Muscle of back (tissue), 11 donors: Measurements from ENCODE around the gene COL5A1. TPM values are rescaled to one million over a fixed set of nuclear protein-coding genes. Genes with fewer than 3 reads are reported as not detected.
"Not testable (repeated sequence)": the region's sequence is repeated elsewhere in the genome, so short reads cannot be mapped to it uniquely, and the experiment has no call there.

Experiments used
- DNase-seq, 3 donors: peaks; one replicate each; pipeline versions ENCODE4 v3.0.0 to v3.0.0-alpha.2; 2013
- polyA plus RNA-seq, 10 donors: library from polyadenylated mRNA; unstranded; fragments of 120-200 nt; gene quantifications; one replicate each; pipeline ENCODE4 v1.2.1, GENCODE V29; 2013; ENCODE audit not compliant: insufficient read length in 10 of 10

Gene COL5A1
- polyA plus RNA-seq, 10 donors, result 413 to 997 (median 534) TPM

- no peak for DNase-seq
Measured at GRCh38 chr9:134671341-134672113, 29.9 kb downstream of the COL5A1 start.

- DNase-seq, result no peak
Measured at GRCh38 chr9:134676361-134676760, 34.8 kb downstream of the COL5A1 start.

DNA sequence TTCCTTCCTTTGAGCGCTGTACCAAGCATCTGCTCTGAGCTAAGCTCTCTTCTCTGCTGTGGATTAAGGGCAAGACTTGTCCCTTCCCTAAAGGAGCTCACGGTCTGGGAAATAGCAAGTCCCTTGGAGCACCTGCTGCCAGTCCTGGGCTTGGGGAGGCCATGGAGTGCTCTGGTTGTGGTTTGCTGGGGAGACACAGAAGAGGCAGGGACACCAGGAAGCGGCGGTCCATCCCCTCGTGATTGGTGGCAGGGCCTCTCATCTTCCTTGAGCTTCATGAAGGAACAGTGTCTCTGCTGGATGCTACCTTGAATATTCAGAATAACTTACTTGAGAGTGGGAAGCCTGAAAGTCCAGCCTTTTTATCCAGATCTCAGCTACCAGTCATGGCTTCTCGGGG, 35.3 kb downstream of the COL5A1 start:
- DNase-seq, result no peak

GRCh38 chr9:134677743-134678142, 36.1 kb downstream of the COL5A1 start:
- DNase-seq, result no peak

GRCh38 chr9:134678206-134678605, 36.6 kb downstream of the COL5A1 start:
- no peak for DNase-seq

- no peak for DNase-seq
Measured at GRCh38 chr9:134678666-134679443, 37.3 kb downstream of the COL5A1 start.

GRCh38 chr9:134679616-134680392, 38.2 kb downstream of the COL5A1 start:
- no peak for DNase-seq

DNA sequence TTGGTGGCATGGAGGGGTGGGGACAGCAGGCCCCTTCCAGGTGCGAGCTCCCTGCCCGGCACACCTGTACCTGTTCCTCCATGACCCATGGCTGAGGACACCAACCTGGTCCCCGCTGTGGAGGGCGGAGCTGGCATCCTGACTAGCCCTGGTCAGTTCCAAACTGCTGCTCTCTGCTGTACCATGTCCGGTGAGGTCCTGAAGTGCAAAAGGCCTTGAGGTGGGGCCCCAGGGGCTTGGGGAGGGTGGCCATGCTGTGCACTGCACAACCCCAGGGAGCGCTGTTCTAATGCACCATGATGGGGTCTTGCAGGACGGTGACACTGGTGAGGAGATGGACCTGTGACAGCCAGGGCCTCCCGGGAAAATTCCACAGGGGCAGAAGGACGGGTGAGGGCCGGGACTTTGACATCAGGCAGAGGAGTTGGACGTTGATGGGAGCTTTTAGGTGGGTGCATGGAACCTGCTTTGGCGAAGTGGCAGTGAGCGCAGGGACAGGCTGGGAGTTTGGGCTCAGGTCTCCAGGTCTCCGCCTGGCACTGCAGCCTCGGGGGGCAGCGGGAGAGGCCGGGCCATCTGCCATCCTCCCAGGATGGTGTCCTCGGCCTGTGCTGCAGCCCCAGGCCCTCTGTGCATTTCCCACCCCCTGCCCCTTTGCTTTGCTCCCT, 38.9 kb downstream of the COL5A1 start:
- DNase-seq, result no peak

- DNase-seq, result peak in 2 of 3 donors; percentile 57 to 75
Measured at GRCh38 chr9:134681061-134681661, 39.6 kb downstream of the COL5A1 start.

DNA sequence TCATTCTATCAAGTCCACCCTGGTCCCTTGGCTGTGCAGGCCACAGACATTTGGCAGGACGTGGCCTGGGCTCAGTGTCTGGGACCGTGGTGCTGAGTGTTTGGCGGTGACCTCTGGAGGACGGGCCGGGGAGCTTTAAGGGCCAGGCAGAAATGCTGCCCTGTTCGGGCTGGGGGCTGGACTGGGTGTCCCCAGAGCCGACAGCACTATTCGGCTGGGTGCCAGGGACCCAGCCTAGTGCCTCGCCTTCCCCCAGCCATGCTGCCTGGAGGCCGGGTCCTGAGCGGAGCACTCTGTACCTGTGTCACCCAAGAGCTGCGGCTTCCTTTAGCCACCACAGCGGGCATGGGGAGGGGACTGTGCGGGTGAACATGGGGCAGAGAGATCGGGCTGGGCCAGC, 40.4 kb downstream of the COL5A1 start:
- DNase-seq, result no peak

- DNase-seq, result no peak
Measured at GRCh38 chr9:134682651-134683364, 41.2 kb downstream of the COL5A1 start.

GRCh38 chr9:134683714-134684374, 42.2 kb downstream of the COL5A1 start:
- DNase-seq, result no peak

DNA sequence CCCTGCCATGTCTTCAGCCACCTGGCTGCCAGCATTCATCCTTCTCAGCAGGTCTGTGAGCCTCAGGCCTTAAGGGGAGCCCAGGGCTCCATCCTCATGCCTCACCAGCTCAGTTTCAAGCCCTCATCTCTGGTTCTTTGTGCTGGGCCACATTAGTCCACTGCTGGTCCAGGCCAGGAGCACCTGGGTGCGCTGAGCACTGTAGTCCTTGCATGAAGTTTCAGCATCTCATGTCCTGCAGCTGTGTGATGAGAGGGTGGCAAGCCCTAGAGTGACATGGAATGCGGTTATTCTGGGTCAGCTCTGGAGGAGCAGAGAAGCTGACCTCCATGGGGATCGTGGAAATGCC, 42.7 kb downstream of the COL5A1 start:
- no peak for DNase-seq

GRCh38 chr9:134684941-134685340, 43.3 kb downstream of the COL5A1 start:
- not testable (repeated sequence) for DNase-seq

DNA sequence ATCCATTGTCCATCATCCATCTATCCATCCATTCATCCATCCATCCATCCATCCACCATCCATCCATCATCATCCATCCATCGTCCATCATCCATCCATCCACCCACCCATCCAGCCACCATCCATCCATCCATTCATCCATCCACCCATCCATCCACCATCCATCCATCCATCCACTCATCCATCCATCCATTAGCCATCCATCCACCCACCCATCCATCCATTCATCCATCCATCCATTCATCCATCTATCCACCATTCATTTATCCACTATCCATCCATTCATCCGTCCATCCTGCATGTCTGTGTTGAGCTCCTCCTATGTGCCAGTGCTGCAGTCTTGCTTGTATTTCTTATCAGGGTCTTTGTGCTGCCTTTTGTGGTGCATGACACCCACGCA, 44.2 kb downstream of the COL5A1 start:
- DNase-seq, result no peak

DNA sequence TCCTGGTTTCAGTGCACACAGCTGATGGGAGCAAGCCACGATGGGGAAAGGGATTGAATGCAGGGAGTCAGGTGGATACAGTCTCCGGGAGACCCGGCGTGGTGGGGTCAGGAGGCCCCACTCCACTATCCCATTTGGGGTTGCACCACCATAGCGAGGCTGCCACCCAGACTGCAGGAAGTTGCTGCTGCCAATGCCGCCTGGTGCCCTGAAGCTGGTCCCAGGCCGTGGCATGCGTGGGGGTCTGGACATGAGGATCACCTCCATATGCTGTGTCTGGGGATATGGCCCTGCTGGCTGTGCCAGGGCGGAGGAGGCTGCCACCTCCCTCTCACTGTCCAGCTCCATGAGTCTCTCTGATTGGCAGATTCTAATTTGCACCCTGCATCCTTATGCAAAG, 45.3 kb downstream of the COL5A1 start:
- no peak for DNase-seq

DNA sequence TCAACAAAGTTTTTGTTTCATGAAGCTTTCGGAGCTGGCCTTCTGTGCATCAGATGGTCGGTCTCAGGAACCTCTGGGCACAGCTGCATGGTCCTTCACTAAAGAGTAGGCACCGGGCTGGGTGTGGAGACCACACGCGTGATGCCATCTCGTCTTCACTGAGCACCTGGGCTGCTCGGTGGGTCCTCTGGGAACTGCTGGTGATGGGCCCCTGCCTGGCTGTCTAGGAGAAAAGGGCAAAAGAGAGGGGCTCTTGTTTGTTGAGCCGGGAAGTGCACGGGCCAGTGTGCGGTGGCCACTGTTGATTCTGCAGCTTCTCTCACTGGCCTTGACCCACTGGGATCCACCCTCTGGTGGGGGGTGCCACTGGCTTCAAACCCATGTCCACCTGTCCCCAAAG, 46.0 kb downstream of the COL5A1 start:
- no peak for DNase-seq

GRCh38 chr9:134688231-134688630, 46.6 kb downstream of the COL5A1 start:
- no peak for DNase-seq

DNA sequence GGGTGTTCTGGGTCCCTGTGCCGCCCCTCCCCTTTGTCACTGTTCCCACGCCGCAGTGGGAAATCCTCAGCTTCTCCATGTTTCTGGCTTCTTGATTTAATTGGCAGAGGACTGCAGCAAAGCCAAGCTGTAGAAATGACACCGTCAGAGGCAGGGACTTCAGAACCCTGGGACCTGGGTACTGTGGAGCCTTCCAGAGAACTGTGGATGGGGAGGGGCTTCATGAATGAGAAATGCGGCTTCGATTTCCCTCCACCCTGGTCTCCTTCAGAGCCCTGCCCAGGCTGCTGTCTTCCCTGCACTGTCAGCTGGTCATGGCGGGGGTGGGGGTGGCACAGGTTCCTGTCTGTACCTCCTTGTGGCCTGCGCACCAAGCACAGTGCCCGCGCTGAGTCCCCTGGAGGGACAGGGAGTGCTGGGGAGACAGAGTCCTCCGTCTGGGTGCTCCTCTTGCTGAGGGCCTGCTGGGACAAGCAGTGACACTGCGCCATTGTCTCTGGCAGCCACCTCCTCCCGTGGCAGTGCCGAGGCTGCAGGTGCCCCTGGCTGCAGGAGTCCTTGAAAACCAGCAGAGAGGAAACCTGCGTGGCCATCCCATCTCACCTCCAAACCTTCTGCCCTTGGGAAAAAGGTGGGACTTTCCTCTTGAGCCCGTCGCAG, 47.2 kb downstream of the COL5A1 start:
- no peak for DNase-seq
